ENCODE data around the gene CCDC77. TPM values are rescaled to one million over a fixed set of nuclear protein-coding genes. Genes with fewer than 3 reads are reported as not detected.

Gene CCDC77
- total and polyA plus RNA-seq, 9 donors, result 7.4 to 11.0 (median 9.3) TPM

DNA sequence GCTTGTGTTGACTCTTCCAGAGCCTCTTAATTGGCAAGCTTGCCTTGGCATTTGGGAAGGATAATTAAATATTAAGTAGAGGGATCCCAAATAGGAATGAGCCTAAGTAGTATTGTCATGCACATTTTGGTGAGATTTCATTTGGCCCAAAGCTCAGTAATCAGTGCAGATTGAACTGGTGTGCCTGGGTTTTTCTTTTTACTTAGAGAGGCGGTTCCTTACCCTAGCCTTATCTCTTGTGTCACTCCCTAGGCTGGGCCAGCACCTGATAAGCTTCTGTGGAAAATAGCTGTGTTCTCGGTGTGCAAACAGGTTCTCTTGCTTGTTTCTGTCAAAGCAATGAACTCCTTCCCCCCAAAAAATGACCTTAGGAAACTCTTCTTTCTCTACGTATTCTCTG is 49.0 kb downstream of the CCDC77 start:
- Histone ChIP-seq H3K27ac (ENCODE audit: low read length) (no peak overlapping the region), H3K27me3 (ENCODE audit: control insufficient read depth, insufficient read depth, low read length) (peaks cover 3% of the 10 kb centered on the region)
- WGBS (ENCODE audit: insufficient coverage), result 83% methylated on average over 2 of the region's 3 CpGs

DNA sequence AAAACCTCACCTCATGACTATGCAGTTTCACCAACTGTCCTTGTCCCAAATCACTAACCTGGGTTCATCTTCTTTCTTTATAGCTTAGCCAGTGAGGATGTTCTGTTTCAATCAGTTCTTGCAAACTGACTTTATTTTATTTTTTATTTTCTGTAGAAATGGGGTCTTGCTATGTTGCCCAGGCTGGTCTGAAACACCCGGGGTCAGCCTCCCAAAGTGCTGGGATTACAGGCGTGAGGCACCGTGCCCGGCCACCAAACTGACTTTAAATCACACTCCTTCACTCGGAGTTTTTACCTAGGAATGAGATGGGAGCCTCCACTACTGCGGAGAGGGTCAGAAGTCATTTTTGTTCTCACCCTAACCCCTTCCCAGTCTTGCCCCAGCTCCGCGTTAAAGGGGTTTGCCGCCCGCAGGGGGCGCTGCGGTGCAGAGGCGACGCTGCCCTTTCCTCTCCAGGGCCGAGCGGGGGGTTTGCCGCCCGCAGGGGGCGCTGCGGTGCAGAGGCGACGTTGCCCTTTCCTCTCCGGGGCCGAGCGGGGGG is 51.3 kb downstream of the CCDC77 start:
- DNase-seq, result no peak
- no peaks in the 10 kb centered on the region for H3K36me3 ChIP-seq (ENCODE audit: control insufficient read depth, insufficient read depth, low read length)
- H3K9me3 ChIP-seq (replicated peaks; ENCODE audit: control insufficient read depth, low read depth, low read length), result no peaks in the 10 kb centered on the region
- no peaks in the 10 kb centered on the region for H3K4me1 ChIP-seq (ENCODE audit: control insufficient read depth, insufficient read depth, low read length)
- peaks cover 10% of the 10 kb centered on the region for H3K27me3 ChIP-seq (ENCODE audit: control insufficient read depth, insufficient read depth, low read length)
- 83% methylated on average over 1 of the region's 25 CpGs for WGBS (ENCODE audit: insufficient coverage)
- no peak overlapping the region for H3K4me3 ChIP-seq (ENCODE audit: low read length)
- H3K27ac ChIP-seq (ENCODE audit: low read length), result no peak overlapping the region

More for the DNA sequence above, 49.0 kb downstream of the CCDC77 start:
- no peak for DNase-seq
- Histone ChIP-seq H3K36me3 (ENCODE audit: control insufficient read depth, insufficient read depth, low read length) (no peaks in the 10 kb centered on the region), H3K9me3 (replicated peaks; ENCODE audit: control insufficient read depth, low read depth, low read length) (no peaks in the 10 kb centered on the region), H3K4me3 (ENCODE audit: low read length) (no peak overlapping the region), H3K4me1 (ENCODE audit: control insufficient read depth, insufficient read depth, low read length) (no peaks in the 10 kb centered on the region)

DNA sequence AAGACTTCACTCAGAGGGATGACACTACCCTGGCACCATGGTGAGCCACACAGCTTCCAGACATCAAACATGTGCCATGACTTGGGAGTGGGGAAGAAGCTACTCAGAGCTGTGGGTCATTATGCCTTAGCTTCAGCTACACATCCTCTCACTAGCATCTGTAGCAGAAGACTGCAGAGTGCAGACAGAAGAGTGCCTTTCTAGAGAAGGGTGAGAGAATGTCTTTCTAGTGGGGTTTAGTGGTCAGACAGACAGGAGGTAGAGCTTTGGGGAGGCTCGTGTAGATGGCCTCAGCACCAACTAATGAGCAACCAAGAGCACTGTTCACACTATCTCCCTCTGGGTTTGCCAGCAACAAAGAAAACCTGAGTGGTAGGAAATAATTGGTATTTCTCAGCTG is 53.4 kb downstream of the CCDC77 start:
- H3K4me3 ChIP-seq (ENCODE audit: low read length), result no peak overlapping the region
- H3K9me3 ChIP-seq (replicated peaks; ENCODE audit: control insufficient read depth, low read depth, low read length), result no peaks in the 10 kb centered on the region
- peaks cover 27% of the 10 kb centered on the region for H3K27me3 ChIP-seq (ENCODE audit: control insufficient read depth, insufficient read depth, low read length)
- H3K27ac ChIP-seq (ENCODE audit: low read length), result no peak overlapping the region
- no peaks in the 10 kb centered on the region for H3K36me3 ChIP-seq (ENCODE audit: control insufficient read depth, insufficient read depth, low read length)
- WGBS (ENCODE audit: insufficient coverage), result no CpG with 5 or more reads among the region's 1 CpG
- DNase-seq, result no peak
- peaks cover 5% of the 10 kb centered on the region for H3K4me1 ChIP-seq (ENCODE audit: control insufficient read depth, insufficient read depth, low read length)

DNA sequence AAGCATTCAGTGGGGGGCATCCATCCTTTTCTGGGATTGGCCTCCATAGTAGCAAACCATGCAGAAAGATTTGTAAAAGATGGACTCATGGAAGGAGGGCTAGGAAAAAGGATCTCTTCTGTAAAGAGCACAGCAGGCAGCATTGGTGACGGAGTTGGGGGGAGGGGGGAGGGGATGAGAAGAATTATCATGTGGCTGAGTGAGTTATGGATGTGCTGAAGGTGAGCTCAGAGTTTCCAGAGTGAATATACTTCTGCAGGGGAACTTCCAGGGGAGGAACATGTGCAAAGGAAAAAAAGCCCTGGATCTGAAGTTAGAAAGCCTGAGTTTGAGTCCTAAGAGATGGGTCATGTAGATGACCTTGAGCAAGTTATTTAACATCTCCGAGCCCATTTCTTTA is 54.4 kb downstream of the CCDC77 start:
- 78% methylated on average over 2 of the region's 2 CpGs for WGBS (ENCODE audit: insufficient coverage)
- Histone ChIP-seq H3K9me3 (replicated peaks; ENCODE audit: control insufficient read depth, low read depth, low read length) (no peaks in the 10 kb centered on the region), H3K4me3 (ENCODE audit: low read length) (no peak overlapping the region), H3K27me3 (ENCODE audit: control insufficient read depth, insufficient read depth, low read length) (peaks cover 30% of the 10 kb centered on the region), H3K36me3 (ENCODE audit: control insufficient read depth, insufficient read depth, low read length) (no peaks in the 10 kb centered on the region), H3K27ac (ENCODE audit: low read length) (no peak overlapping the region), H3K4me1 (ENCODE audit: control insufficient read depth, insufficient read depth, low read length) (peaks cover 5% of the 10 kb centered on the region)
- no peak for DNase-seq

DNA sequence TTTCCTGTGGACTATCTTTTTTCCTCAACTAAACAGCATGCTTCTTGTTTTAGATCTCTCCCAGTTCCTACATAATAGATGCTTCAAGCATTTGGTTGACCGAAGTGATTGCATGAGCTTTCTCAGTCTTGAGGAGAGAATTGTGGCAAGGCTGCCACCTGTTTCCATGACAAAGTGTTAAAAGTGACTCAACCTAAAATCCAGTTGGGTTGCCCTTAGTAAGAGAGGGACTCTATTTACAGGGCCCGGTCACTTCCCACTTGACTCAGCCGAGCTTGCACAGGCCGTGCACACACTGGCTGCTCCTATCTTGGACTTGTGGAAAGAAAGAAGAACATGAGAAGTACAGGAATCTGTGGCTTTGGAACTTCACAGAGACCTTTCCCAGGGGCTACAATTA is 56.2 kb downstream of the CCDC77 start:
- peaks cover 43% of the 10 kb centered on the region for H3K27me3 ChIP-seq (ENCODE audit: control insufficient read depth, insufficient read depth, low read length)
- no peaks in the 10 kb centered on the region for H3K36me3 ChIP-seq (ENCODE audit: control insufficient read depth, insufficient read depth, low read length)
- 77% methylated on average over 3 of the region's 4 CpGs for WGBS (ENCODE audit: insufficient coverage)
- no peaks in the 10 kb centered on the region for H3K9me3 ChIP-seq (replicated peaks; ENCODE audit: control insufficient read depth, low read depth, low read length)
- no peak overlapping the region for H3K27ac ChIP-seq (ENCODE audit: low read length)
- DNase-seq, result no peak
- H3K4me1 ChIP-seq (ENCODE audit: control insufficient read depth, insufficient read depth, low read length), result peaks cover 7% of the 10 kb centered on the region
- no peak overlapping the region for H3K4me3 ChIP-seq (ENCODE audit: low read length)

DNA sequence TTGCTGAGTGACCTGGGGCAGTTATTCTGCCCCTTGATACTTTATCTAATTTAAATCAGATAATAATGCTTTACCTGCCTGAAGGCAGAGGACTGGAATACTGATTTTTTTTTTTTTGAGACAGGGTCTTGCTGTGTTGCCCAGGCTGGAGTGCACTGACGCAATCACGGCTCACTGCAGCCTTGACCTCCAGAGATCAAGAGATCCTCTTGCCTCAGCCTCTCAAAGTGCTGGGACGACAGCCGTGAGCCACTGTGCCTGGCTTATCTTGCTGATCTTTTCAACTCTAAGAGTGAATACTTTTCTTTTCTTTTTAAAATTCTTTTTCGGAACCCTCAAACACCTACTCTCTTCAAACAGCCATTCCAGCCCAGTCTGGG is 57.6 kb downstream of the CCDC77 start:
- Histone ChIP-seq H3K27ac (ENCODE audit: low read length) (no peak overlapping the region), H3K9me3 (replicated peaks; ENCODE audit: control insufficient read depth, low read depth, low read length) (no peaks in the 10 kb centered on the region), H3K27me3 (ENCODE audit: control insufficient read depth, insufficient read depth, low read length) (peaks cover 47% of the 10 kb centered on the region), H3K4me3 (ENCODE audit: low read length) (no peak overlapping the region), H3K36me3 (ENCODE audit: control insufficient read depth, insufficient read depth, low read length) (no peaks in the 10 kb centered on the region), H3K4me1 (ENCODE audit: control insufficient read depth, insufficient read depth, low read length) (peaks cover 9% of the 10 kb centered on the region)
- 66% methylated on average over 4 of the region's 5 CpGs for WGBS (ENCODE audit: insufficient coverage)
- DNase-seq, result no peak

DNA sequence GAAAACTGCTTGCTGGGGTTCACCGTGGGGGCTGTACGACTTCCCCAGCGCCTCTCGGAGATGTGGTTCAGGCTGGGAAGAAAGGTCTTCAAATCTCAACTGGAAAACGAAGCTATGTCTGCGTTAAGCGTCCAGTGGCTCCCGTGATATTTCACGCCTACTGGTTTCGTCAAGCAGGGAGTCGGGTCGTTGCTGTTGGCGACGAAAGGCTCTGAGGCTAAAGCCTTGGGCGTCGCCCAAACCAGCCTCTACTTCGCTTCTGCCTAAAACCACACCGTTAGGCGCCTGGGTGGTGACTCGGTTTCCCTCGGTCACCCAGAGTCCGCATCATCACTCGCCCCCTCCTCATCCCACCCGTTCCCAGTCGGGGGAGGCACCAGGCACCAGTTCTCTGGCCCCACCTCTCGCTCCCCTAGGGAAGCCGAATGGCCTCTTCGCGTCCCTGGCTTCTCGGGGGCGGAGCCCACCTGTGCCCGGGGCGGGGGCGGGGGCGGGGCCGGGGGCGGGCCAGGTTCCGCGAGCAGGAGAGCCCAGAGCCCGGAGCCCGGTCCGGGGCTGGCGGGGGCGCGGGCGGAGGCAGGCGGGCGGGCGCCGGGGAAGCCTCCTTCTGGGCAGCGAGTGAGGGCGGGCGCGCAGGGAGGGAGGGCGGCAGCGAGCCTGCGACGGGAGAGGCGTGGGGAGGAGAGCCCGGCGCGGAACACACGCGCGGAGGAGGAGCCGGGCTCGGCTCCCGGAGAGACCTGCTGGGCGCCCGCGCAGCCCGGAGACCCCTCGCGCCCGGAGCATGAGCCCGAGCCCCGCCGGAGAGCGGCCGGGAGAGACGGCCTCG is 58.2 kb downstream of the CCDC77 start, which contains the start of gene B4GALNT3:
B4GALNT3 (plus strand) TSS at position 510 of the 829 bp plus-strand sequence. CDS start 438 bp downstream, outside the sequence.
- peak; percentile 52 for DNase-seq
- no peaks in the 10 kb centered on the region for H3K9me3 ChIP-seq (replicated peaks; ENCODE audit: control insufficient read depth, low read depth, low read length)
- WGBS (ENCODE audit: insufficient coverage), result 2% methylated on average over 71 of the region's 82 CpGs
- H3K4me1 ChIP-seq (ENCODE audit: control insufficient read depth, insufficient read depth, low read length), result peaks cover 15% of the 10 kb centered on the region
- peaks cover 47% of the 10 kb centered on the region for H3K27me3 ChIP-seq (ENCODE audit: control insufficient read depth, insufficient read depth, low read length)
- H3K27ac ChIP-seq (ENCODE audit: low read length), result no peak within 1 kb of the TSS
- peak within 1 kb of the TSS; percentile 43 for H3K4me3 ChIP-seq (ENCODE audit: low read length)
- H3K36me3 ChIP-seq (ENCODE audit: control insufficient read depth, insufficient read depth, low read length), result no peaks in the 10 kb centered on the region

DNA sequence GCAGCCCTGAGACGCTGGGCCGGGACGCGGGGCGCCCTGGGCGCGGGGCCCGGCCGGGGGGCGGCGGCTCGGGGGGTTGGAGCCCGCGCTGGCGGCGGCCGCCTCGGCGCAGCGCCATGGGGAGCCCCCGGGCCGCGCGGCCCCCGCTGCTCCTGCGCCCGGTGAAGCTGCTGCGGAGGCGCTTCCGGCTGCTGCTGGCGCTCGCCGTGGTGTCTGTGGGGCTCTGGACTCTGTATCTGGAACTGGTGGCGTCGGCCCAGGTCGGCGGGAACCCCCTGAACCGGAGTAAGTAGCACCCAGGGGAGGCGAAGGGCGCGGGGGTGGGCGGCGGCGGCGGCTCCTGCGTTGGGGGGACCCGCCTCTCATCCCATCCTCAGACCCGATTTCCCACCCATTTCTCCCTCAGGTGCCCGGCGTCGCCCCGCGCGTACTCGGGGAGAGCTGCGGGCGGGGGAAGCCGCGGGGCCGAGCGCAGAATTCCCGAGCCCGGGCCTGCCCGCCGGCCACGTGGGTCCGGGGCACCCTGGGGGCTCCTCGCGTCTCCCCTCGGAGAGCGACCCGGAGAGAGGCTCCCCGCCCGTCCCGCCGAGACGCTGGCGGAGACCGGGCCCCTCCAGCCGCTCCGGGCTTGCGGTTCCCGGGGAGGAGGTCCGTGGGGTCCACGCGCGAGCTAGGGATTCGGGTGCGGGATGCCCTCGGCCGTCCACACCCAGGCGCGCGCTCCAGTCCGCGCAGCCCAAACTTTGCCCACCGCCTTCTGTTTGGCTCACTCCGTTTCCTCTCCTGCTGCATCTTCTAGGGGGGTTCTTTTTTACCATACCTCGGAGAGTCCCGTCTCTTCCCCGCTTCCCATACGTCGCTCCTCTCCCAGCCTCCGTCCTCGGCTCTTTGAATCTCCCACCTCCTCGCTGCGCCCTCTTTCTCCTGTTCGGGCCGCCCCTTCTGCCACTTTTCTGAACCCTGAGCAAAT is 59.1 kb downstream of the CCDC77 start:
- WGBS (ENCODE audit: insufficient coverage), result 2% methylated on average over 99 of the region's 109 CpGs
- Histone ChIP-seq H3K27me3 (ENCODE audit: control insufficient read depth, insufficient read depth, low read length) (peaks cover 47% of the 10 kb centered on the region), H3K36me3 (ENCODE audit: control insufficient read depth, insufficient read depth, low read length) (no peaks in the 10 kb centered on the region), H3K9me3 (replicated peaks; ENCODE audit: control insufficient read depth, low read depth, low read length) (no peaks in the 10 kb centered on the region), H3K4me1 (ENCODE audit: control insufficient read depth, insufficient read depth, low read length) (peaks cover 22% of the 10 kb centered on the region), H3K27ac (ENCODE audit: low read length) (no peak overlapping the region), H3K4me3 (ENCODE audit: low read length) (peak overlapping the region; percentile 43)
- DNase-seq, result peak; percentile 38

DNA sequence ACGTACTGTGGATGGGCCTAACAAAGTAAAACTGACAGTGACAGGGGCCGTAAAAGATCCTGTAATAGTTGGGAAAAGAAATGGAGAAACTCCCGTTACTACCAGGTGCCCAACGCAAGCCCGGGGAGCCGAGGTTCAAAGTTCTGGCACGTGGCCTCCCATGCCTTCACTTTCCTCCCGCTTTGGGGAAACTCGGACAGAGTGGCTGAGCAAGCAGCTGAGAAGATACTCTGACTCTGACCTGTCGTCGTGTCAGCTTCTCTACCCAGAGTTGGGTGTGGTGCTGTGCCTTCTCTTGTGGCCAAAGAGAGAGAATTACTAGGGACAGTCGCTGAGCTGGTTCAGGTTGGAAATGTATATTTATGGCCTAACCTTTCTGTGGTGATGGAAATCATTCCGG is 60.0 kb downstream of the CCDC77 start:
- Histone ChIP-seq H3K27ac (ENCODE audit: low read length) (no peak overlapping the region), H3K9me3 (replicated peaks; ENCODE audit: control insufficient read depth, low read depth, low read length) (no peaks in the 10 kb centered on the region), H3K4me3 (ENCODE audit: low read length) (no peak overlapping the region)

More for the DNA sequence above, 60.0 kb downstream of the CCDC77 start:
- DNase-seq, result no peak
- 53% methylated on average over 4 of the region's 13 CpGs for WGBS (ENCODE audit: insufficient coverage)
- Histone ChIP-seq H3K36me3 (ENCODE audit: control insufficient read depth, insufficient read depth, low read length) (no peaks in the 10 kb centered on the region), H3K4me1 (ENCODE audit: control insufficient read depth, insufficient read depth, low read length) (peaks cover 29% of the 10 kb centered on the region), H3K27me3 (ENCODE audit: control insufficient read depth, insufficient read depth, low read length) (peaks cover 43% of the 10 kb centered on the region)

All from muscle of leg (tissue), 11 donors.